ENCODE results near the gene ARHGAP15. TPM values are rescaled to one million over a fixed set of nuclear protein-coding genes. Genes with fewer than 3 reads are reported as not detected.

ARHGAP15 gene
- total RNA-seq, 1 experiment from 2014 or later: 0.42 TPM

DNA sequence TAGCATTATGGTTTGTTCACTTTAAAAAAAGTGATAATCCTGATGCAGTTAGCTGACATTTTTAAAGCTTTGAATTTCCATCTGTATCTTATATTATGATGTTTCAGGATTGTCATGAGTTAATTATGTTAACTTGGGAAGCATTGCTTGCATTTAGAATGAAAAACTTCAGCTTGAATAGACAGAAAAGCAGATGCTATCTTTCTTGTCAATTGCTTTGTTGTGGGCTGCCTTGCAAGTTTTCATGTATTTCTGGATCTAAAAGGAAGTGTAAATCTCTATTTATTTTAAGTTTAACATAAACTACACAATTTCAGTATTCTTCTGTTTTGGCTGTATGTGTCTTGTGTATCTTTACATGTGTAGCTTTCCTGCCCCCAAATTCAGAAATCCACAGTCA is 479.5 kb downstream of the ARHGAP15 start:
- Histone ChIP-seq H3K36me3 (ENCODE audit: control insufficient read depth in 1 of 2, insufficient read depth in 2 of 2, low read length in 2 of 2) (no peaks in the 10 kb centered on the region), H3K79me2 (ENCODE audit: insufficient read depth, low read length) (no peaks in the 10 kb centered on the region), H3K27me3 (ENCODE audit: insufficient read depth, low read length) (0 out of 2 replicates have a peak, but pooled peaks cover 4% of the 10 kb centered on the region), H3K4me1 (ENCODE audit: control insufficient read depth in 1 of 2, insufficient read depth in 2 of 2, low read length in 2 of 2) (no peaks in the 10 kb centered on the region), H3K4me2 (ENCODE audit: low read length) (no peak overlapping the region), H4K20me1 (ENCODE audit: insufficient read depth) (no peaks in the 10 kb centered on the region), H3K27ac (ENCODE audit: low read depth, low read length) (no peak overlapping the region), H3K9ac (ENCODE audit: low read length) (no peak overlapping the region), H3K9me2 (ENCODE audit: insufficient read depth) (no peaks in the 10 kb centered on the region), H2AFZ (ENCODE audit: low read depth, low read length, poor library complexity, severe bottlenecking) (no peak overlapping the region), H3K9me3 (ENCODE audit: control insufficient read depth in 1 of 2, insufficient read depth in 1 of 2, low read depth in 1 of 2, low read length in 2 of 2) (no peaks in the 10 kb centered on the region), H3K4me3 (replicated peaks in 1 of 2; ENCODE audit: low read depth in 1 of 2, low read length in 2 of 2) (no peak overlapping the region)
- POLR2A ChIA-PET: no interaction called here
- BruUV-seq (replicated peaks): no TSS peak
- DNase-seq (ENCODE audit: low read depth, low spot score): no peak
- RAD21 ChIA-PET (ENCODE audit: low non-redundant PET in 1 of 2, low total read pairs in 2 of 2, uncharacterized antibody in 2 of 2, unreplicated experiment in 2 of 2): no interaction called here
- CTCF ChIA-PET: no interaction called here
- ATAC-seq: no peak
- intact Hi-C loops (cut with micrococcal nuclease): no loop called here
- TF ChIP-seq, protein P1, sequence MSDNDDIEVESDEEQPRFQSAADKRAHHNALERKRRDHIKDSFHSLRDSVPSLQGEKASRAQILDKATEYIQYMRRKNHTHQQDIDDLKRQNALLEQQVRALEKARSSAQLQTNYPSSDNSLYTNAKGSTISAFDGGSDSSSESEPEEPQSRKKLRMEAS (IDR thresholded peaks at IDR 0.05): no peak
- TF ChIP-seq JUND (IDR thresholded peaks at IDR 0.05): no peak
- TF ChIP-seq FOSL1 (IDR thresholded peaks at IDR 0.05; ENCODE audit: low read depth): no peak
- TF ChIP-seq, protein P2, sequence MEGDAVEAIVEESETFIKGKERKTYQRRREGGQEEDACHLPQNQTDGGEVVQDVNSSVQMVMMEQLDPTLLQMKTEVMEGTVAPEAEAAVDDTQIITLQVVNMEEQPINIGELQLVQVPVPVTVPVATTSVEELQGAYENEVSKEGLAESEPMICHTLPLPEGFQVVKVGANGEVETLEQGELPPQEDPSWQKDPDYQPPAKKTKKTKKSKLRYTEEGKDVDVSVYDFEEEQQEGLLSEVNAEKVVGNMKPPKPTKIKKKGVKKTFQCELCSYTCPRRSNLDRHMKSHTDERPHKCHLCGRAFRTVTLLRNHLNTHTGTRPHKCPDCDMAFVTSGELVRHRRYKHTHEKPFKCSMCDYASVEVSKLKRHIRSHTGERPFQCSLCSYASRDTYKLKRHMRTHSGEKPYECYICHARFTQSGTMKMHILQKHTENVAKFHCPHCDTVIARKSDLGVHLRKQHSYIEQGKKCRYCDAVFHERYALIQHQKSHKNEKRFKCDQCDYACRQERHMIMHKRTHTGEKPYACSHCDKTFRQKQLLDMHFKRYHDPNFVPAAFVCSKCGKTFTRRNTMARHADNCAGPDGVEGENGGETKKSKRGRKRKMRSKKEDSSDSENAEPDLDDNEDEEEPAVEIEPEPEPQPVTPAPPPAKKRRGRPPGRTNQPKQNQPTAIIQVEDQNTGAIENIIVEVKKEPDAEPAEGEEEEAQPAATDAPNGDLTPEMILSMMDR (IDR thresholded peaks at IDR 0.05 in 2 of 3, conservative IDR thresholded peaks at IDR 0.05 in 1 of 3; ENCODE audit: borderline replicate concordance in 1 of 3, insufficient read depth in 1 of 3, low read depth in 2 of 3, low read length in 2 of 3): no peak
- no peak for TF ChIP-seq CBX3 (IDR thresholded peaks at IDR 0.05; ENCODE audit: low read depth)
- no peak for TF ChIP-seq EZH2 (IDR thresholded peaks at IDR 0.05)
- TF ChIP-seq EGR1 (IDR thresholded peaks at IDR 0.05; ENCODE audit: low read depth): no peak
- no peak for TF ChIP-seq TCF7L2 (IDR thresholded peaks at IDR 0.05; ENCODE audit: borderline replicate concordance, extremely low read depth, insufficient read depth, insufficient read length)
- no peak for TF ChIP-seq ZFX (IDR thresholded peaks at IDR 0.05)
- TF ChIP-seq, protein P3, sequence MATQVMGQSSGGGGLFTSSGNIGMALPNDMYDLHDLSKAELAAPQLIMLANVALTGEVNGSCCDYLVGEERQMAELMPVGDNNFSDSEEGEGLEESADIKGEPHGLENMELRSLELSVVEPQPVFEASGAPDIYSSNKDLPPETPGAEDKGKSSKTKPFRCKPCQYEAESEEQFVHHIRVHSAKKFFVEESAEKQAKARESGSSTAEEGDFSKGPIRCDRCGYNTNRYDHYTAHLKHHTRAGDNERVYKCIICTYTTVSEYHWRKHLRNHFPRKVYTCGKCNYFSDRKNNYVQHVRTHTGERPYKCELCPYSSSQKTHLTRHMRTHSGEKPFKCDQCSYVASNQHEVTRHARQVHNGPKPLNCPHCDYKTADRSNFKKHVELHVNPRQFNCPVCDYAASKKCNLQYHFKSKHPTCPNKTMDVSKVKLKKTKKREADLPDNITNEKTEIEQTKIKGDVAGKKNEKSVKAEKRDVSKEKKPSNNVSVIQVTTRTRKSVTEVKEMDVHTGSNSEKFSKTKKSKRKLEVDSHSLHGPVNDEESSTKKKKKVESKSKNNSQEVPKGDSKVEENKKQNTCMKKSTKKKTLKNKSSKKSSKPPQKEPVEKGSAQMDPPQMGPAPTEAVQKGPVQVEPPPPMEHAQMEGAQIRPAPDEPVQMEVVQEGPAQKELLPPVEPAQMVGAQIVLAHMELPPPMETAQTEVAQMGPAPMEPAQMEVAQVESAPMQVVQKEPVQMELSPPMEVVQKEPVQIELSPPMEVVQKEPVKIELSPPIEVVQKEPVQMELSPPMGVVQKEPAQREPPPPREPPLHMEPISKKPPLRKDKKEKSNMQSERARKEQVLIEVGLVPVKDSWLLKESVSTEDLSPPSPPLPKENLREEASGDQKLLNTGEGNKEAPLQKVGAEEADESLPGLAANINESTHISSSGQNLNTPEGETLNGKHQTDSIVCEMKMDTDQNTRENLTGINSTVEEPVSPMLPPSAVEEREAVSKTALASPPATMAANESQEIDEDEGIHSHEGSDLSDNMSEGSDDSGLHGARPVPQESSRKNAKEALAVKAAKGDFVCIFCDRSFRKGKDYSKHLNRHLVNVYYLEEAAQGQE (IDR thresholded peaks at IDR 0.05; ENCODE audit: low read depth): no peak
- no peak for TF ChIP-seq ZNF274 (IDR thresholded peaks at IDR 0.05; ENCODE audit: low read depth, low read length)
- TF ChIP-seq, protein P4, sequence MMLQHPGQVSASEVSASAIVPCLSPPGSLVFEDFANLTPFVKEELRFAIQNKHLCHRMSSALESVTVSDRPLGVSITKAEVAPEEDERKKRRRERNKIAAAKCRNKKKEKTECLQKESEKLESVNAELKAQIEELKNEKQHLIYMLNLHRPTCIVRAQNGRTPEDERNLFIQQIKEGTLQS (IDR thresholded peaks at IDR 0.05): no peak
